Stomach (tissue), 9 donors: Measurements from ENCODE around the gene BRWD1. TPM values are rescaled to one million over a fixed set of nuclear protein-coding genes. Genes with fewer than 3 reads are reported as not detected.

Experiments used
- DNase-seq, 2 donors: peaks; one replicate each; pipeline versions ENCODE4 v3.0.0 to v3.0.0-alpha.2; 2013 to 2019
- H3K27ac ChIP-seq, 5 donors: fragments of 200-600 bp in 4 of 5; sonication (generic) in 4 of 5; one replicate each; pipeline ENCODE4 v1.5.1; 2013 to 2019; ENCODE audit warnings: mild to moderate bottlenecking in 1 of 5, moderate library complexity in 1 of 5
- H3K27me3 ChIP-seq, 3 donors: fragments of 200-600 bp; sonication (generic); one replicate each; pipeline ENCODE4 v1.5.1; 2017 to 2019; ENCODE audit warnings: mixed run types in 1 of 3
- H3K36me3 ChIP-seq, 4 donors: fragments of 200-600 bp; sonication (generic); 1 replicate in 3 of 4; 2 replicates in 1 of 4; pipeline ENCODE4 v1.5.1; 2016 to 2019
- H3K4me1 ChIP-seq, 4 donors: fragments of 200-600 bp; sonication (generic); one replicate each; pipeline ENCODE4 v1.5.1; 2016 to 2019
- H3K4me3 ChIP-seq, 4 donors: fragments of 200-600 bp; sonication (generic) in 3 of 4; one replicate each; pipeline ENCODE4 v1.5.1; 2016 to 2019; ENCODE audit warnings: mild to moderate bottlenecking in 1 of 4
- H3K9me3 ChIP-seq, 4 donors: fragments of 200-600 bp; sonication (generic); one replicate each; pipeline ENCODE4 v1.5.1; 2016 to 2019
- EP300 ChIP-seq: sonication (generic); formaldehyde crosslinking; IDR thresholded peaks from one replicate; pipeline ENCODE4 v1.6.1; 2017; ENCODE audit warnings: antibody characterized with exemption
- POLR2A ChIP-seq, 4 donors: fragments of 450-650 bp; IDR thresholded peaks; one replicate each; pipeline ENCODE4 v1.6.1; 2016; ENCODE audit warnings: antibody characterized with exemption in 4 of 4, control low read depth in 2 of 4, mild to moderate bottlenecking in 1 of 4, moderate library complexity in 1 of 4
- POLR2AphosphoS5 ChIP-seq, 3 donors: sonication (generic); formaldehyde crosslinking; IDR thresholded peaks; one replicate each; pipeline ENCODE4 v1.6.1; 2016; ENCODE audit warnings: antibody characterized with exemption in 3 of 3
- WGBS, 5 donors: extraction: QIAGEN DNeasy Blood & Tissue Kit in 3 of 5; methylation state at CpG; one replicate each; pipeline versions ENCODE4 v1.1.5 to v1.1.7; 2013 to 2018; 5-methylcytosine and 5-hydroxymethylcytosine counted together
- intact Hi-C: fragments of 100-400 bp; cut with DNase I; formaldehyde crosslinking; loops from one replicate; pipeline ENCODE4 v1.15.1; 2023; ENCODE audit warnings: low total_unique reads
- polyA plus RNA-seq, 3 donors: library from polyadenylated mRNA; stranded (reverse); fragments of 200-250 nt; gene quantifications; one replicate each; pipeline ENCODE4 v1.2.3, GENCODE V29; 2013
- total RNA-seq, 5 donors: library from RNA; depleted of rRNA; stranded (reverse); fragments of >200 nt; gene quantifications; one replicate each; pipeline versions ENCODE4 v1.1.0 to v1.2.3, GENCODE V29; 2014 to 2016
- TF ChIP-seq, protein P1 (sequence below), 7 experiments: fragments of 450-650 bp in 4 of 7; fragments of 200-600 bp in 3 of 7; sonication (generic) in 3 of 7; IDR thresholded peaks; one replicate each; pipeline ENCODE4 v1.5.1; 2016 to 2019; ENCODE audit warnings: antibody characterized with exemption in 7 of 7, control low read depth in 2 of 7, mild to moderate bottlenecking in 1 of 7
- donor health status: healthy with polysubstance abuse.
- donor health status: Bipolar disorder and iron deficiency.
- donor health status: healthy.

The BRWD1 gene
- total and polyA plus RNA-seq, 8 donors: 5.9 to 216 (median 56.9) TPM

DNA sequence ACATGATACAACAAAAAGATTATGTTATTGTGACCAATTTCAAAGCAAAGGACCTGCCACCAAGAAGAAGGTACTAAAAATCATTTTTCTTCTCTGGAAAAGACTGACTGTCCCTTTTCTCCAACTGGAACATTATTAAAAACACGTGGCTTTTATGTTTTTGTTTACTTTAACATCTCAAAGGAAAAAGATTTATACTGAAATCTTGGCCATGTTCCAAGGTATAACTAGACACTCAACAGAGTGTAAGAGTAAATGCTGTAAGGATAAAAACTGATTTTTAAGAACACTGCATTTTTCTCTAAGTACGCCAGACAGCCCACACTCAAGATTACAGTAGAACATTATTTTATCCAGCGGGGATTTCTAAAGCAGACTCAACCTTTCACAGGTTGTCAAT lies 62.1 kb downstream of the BRWD1 start:
- Histone ChIP-seq H3K4me1 (peaks cover 0 to 22% (median 17%) of the 10 kb centered on the region in 4 donors), H3K27ac (no peak overlapping the region), H3K36me3 (peaks cover 44 to 82% (median 79%) of the 10 kb centered on the region in 4 donors), H3K9me3 (no peaks in the 10 kb centered on the region), H3K27me3 (no peaks in the 10 kb centered on the region), H3K4me3 (no peak overlapping the region)
- DNase-seq: peak in 1 of 2 donors; percentile 8
- TF ChIP-seq EP300: no peak
- no peak for TF ChIP-seq POLR2A (IDR thresholded peaks at IDR 0.05)
- TF ChIP-seq POLR2AphosphoS5 (IDR thresholded peaks at IDR 0.05): no peak
- TF ChIP-seq, protein P1, sequence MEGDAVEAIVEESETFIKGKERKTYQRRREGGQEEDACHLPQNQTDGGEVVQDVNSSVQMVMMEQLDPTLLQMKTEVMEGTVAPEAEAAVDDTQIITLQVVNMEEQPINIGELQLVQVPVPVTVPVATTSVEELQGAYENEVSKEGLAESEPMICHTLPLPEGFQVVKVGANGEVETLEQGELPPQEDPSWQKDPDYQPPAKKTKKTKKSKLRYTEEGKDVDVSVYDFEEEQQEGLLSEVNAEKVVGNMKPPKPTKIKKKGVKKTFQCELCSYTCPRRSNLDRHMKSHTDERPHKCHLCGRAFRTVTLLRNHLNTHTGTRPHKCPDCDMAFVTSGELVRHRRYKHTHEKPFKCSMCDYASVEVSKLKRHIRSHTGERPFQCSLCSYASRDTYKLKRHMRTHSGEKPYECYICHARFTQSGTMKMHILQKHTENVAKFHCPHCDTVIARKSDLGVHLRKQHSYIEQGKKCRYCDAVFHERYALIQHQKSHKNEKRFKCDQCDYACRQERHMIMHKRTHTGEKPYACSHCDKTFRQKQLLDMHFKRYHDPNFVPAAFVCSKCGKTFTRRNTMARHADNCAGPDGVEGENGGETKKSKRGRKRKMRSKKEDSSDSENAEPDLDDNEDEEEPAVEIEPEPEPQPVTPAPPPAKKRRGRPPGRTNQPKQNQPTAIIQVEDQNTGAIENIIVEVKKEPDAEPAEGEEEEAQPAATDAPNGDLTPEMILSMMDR (IDR thresholded peaks at IDR 0.05): no peak
- intact Hi-C loops: no loop called here
- 52 to 64% (median 60%) methylated on average over 3 of the region's 3 CpGs for WGBS, 5 donors

DNA sequence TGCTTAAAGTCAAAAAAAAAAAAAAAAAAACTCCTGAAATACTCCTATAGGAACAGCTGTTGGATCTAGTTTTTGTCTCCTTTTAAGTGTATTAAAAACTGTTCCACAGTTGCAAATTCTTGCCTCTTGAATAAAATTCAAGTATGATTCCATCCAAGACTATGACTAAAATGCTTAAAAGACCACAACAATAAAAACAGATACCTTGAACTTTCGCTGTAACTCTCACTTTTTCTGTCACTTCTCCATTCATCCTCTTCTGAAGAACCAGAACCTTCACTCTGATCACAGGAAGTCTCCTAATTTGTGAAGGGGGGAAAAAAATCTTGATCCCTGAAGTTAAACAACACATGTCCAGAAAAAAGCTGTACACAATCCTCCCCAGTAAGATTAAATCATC lies 75.2 kb downstream of the BRWD1 start:
- TF ChIP-seq, protein P1 (IDR thresholded peaks at IDR 0.05): no peak
- TF ChIP-seq POLR2A (IDR thresholded peaks at IDR 0.05) (no peak), POLR2AphosphoS5 (IDR thresholded peaks at IDR 0.05) (no peak)
- no peaks in the 10 kb centered on the region for H3K27me3 ChIP-seq
- no peak for DNase-seq
- intact Hi-C loops: no loop called here
- WGBS, 5 donors: 93 to 98% (median 97%) methylated on average over 1 of the region's 1 CpG
- no peak overlapping the region for H3K27ac ChIP-seq
- H3K4me1 ChIP-seq: peaks cover 0 to 4% (median 0%) of the 10 kb centered on the region in 4 donors
- no peak overlapping the region for H3K4me3 ChIP-seq
- H3K36me3 ChIP-seq: peaks cover 16 to 88% (median 82%) of the 10 kb centered on the region in 4 donors
- no peaks in the 10 kb centered on the region for H3K9me3 ChIP-seq

DNA sequence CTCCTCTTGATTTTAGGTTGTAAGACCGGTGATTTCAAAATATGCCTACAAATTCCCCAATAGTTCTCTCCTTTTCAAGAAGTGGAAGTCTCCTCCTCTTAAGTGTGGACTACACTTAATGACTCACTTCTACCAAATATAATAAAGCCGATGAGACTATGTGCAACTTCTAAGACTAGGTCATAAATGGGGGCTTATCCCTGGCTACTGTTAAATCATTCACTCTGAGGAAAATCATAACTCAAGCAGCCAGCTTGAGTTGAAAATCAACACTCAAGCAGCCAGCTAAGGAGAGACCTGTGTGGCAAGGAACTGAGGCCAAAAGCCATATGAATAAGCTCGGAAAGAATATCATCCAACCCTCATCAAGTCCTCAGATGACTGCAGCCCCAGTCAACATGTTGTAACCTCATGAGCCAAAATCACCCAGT lies 80.6 kb downstream of the BRWD1 start:
- intact Hi-C loops: no loop called here
- no peak overlapping the region for H3K27ac ChIP-seq
- no peak for DNase-seq
- H3K4me3 ChIP-seq: no peak overlapping the region
- 86 to 92% (median 89%) methylated on average over 3 of the region's 3 CpGs for WGBS, 5 donors
- TF ChIP-seq, protein P1 (IDR thresholded peaks at IDR 0.05): no peak
- TF ChIP-seq POLR2A (IDR thresholded peaks at IDR 0.05) (no peak), EP300 (no peak), POLR2AphosphoS5 (IDR thresholded peaks at IDR 0.05) (no peak)
- H3K36me3 ChIP-seq: peaks cover 29 to 100% (median 94%) of the 10 kb centered on the region in 4 donors
- no peaks in the 10 kb centered on the region for H3K9me3 ChIP-seq
- H3K4me1 ChIP-seq: peaks cover 0 to 5% (median 0%) of the 10 kb centered on the region in 4 donors
- H3K27me3 ChIP-seq: no peaks in the 10 kb centered on the region

DNA sequence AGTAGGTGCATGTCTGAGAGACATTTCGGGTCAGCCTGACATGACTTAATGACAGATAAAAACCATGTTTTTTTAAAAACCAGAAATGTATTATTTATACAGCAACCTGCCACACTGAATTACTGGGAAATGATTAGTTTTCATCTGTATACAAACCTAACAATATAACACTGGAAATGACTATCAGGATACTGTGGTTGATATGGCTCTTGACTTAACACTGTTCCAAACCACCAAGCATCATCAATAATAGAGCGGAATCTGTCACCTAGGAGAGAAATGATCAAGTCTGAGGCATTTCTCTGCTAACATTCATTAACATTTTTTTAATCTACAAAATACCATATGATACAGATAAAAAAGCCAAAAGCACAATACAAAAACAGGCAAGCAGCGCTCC lies 88.5 kb downstream of the BRWD1 start:
- Histone ChIP-seq H3K4me1 (no peaks in the 10 kb centered on the region), H3K36me3 (peaks cover 22 to 90% (median 84%) of the 10 kb centered on the region in 4 donors), H3K4me3 (no peak overlapping the region), H3K27ac (no peak overlapping the region), H3K27me3 (no peaks in the 10 kb centered on the region), H3K9me3 (no peaks in the 10 kb centered on the region)
- TF ChIP-seq, protein P1 (IDR thresholded peaks at IDR 0.05): no peak
- TF ChIP-seq POLR2A (IDR thresholded peaks at IDR 0.05) (no peak), EP300 (no peak)
- intact Hi-C loops: no loop called here
- no peak for DNase-seq
- 93 to 98% (median 97%) methylated on average over 3 of the region's 3 CpGs for WGBS, 5 donors
